ENCODE measurements around the gene SURF4. TPM values are rescaled to one million over a fixed set of nuclear protein-coding genes. Genes with fewer than 3 reads are reported as not detected.

Gene SURF4
- total RNA-seq, 1 donor from 2014 or later: 160 TPM

DNA sequence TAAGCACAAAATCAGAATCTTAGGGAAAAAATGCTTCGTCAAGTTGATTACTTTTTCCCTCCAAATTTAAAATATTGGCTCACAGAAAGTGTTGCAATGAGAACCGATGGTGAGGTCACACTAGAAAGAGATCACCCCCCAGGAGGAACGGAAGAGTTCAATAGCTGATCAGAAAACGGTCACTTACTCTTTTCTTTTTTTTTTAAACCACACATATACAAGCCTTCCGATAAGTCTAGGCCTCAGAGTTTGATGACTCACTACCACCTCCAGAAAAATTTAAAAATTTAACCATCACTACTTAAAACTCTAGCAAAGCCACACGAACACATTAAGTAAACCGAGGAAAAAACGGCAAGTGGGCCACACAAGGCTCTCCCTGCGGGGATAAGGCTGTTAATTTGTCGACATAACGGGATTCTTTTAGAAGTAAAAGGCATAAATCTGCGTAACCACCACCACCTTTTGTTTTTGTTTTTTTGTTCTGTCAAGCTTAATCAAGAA is 1.2 kb downstream of the SURF4 start:
- no peak for DNase-seq

DNA sequence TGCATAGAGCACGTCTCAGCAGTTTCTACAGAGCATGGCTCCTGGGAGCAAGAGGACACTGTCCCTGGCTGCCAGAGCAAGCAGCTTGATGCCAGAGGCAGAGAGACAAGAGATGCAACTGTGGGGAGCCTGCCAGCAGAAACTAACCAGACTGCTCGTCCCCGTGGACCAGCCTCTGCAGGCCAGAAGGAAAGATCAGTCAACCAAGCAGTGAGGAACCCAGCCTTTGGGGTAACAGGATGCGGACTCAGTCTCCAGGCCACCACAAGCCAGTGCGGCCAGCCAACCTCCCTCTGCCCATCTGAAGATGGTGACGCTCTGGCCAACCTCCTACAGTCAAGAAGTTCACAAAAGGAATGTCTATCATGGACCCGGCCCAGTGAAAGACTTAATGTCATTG is 3.7 kb downstream of the SURF4 start:
- no peak for DNase-seq

DNA sequence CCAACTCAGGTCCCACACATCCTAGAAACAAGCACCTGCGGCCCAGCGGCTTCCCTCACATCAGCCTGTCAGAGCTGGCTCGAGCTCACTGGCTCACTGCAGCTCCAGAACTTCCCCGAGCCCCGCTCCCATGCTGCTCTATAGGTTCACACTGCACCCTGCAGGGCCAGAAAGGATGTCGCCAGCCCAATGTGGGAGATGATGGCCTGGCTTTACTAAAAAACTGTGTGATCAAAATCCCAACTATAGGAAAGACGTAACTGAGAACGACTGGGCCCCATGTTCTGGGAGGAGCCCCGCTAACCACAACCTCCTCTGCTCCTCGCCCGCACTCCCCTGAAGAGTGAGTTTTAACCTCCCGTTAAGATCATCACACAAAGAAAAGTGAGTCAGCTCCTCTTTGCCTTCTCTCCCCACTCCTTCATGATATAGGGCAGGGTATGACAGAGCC is 4.6 kb downstream of the SURF4 start:
- DNase-seq: no peak

DNA sequence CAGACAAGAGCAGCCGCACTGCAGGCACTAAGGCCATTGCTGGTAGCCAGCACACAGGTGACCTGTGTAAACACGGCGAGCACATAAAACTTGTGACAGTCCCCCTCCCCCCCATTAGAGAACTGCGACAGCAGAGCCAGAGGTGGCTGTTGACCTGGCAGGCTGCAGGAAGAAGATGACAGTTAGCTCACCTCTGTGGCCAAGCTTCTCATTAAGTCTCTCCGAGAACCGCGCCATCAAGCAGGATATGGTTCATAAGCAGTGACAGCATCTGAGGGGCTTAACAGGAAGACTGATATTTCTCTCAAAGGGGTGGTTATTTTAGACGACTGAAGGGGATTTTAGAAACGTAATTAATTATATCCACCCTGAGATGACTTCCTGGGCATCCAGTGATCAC is 5.2 kb downstream of the SURF4 start:
- DNase-seq: no peak

DNA sequence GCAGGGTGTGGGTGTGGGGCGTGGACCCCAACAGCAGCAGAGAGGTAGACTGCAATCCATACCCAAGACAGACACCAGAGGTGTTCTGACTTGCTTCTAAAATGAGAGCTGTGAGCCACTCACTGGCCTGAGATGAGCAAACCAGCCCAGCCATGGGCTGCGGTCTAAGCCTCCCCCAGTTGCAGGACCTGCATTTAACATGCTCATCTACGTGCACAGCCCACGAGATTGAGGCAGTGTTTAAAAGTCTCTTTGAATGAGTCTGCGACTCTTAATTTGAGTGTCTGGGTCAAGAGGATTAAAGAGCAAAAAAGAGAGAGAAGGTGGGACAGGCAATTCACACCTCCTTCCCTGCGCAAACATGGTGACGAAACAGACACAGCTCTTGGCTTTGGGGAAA is 5.9 kb downstream of the SURF4 start:
- no peak for DNase-seq

DNA sequence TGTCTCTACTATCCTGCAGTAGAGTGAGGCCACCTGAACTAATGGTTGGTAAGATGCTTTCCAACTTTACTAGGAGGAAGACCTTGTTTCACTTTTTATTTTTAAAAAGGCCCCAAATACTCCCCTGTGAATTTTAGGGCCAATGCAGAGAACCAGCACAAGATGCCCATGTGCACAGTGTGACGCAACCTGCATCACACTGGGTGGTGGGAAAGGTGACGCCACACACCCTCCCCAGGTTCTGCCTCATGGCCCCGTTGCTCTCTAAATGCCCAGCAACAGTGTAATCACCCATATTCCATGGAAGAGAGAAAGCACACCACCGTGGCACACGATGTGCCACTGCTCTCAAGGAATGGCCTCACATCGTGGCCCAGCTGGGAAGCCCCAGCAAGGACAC is 6.4 kb downstream of the SURF4 start:
- DNase-seq: no peak

DNA sequence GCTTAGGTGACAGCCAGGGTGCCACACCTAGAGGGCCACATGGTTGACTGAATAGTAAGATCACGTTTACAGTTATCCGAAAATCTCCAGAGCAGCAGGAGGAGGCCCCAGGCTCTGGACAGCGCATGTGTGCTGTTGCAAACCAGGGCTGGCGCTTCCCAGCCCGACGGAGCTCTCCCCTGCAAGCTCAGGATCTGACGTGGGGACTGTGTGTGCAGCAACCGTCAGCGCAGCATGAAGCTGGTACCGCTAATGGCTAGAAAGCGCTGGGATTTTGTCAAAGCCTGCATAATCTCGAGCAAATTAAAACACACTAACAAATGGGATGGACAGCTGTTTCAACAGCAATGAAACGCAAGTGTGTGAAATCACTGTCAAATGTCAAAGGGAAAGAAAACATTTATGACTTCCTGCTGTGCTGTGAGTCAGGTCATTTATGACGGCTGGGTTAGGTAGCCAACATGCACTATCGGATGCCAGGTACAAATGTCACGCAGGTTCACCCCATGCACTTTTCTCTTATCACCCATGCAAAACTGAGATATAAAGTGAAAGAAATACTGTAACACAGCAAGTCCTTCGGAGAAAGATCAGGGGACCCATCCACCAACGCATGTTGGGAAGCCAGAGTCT is 7.5 kb downstream of the SURF4 start:
- no peak for DNase-seq

DNA sequence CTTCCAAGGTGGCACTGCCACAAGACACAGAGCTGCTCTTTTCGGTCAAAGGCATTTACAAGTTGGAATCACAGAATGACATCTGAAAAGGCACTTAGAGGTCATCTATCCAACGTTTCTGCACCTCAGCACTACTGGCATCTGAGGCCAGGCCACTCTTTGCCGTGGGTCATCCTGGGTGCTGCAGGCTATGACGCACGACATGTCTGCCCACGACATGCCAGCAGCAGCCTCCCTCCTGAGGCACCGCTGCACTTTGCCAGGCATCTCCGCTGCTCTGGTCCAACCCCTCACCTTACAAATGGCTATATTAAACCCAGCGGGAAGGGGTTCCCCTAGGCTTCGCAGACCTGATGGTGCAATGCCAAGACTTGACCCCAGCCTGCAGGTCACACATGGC is 8.1 kb downstream of the SURF4 start:
- DNase-seq: no peak

DNA sequence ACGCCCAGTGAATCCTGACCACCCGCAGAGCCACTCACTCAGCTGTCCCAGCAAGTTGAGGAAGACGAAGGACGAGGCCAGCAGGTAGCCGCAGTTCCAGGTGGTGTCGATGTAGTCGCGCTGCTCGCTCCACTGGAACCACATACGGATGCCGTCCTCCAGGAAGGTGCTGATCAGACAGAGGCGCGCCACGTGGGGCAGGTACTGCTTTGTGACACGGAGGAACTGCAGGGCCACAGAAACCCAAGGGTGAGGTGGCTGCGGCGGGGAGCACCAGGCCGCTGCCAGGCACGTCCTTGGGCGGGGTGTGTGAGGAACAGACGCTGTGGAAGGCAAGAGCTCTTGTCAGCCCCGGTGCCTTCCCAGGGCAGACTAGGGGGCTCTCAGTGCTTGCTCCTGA is 8.6 kb downstream of the SURF4 start:
- no peak for DNase-seq

DNA sequence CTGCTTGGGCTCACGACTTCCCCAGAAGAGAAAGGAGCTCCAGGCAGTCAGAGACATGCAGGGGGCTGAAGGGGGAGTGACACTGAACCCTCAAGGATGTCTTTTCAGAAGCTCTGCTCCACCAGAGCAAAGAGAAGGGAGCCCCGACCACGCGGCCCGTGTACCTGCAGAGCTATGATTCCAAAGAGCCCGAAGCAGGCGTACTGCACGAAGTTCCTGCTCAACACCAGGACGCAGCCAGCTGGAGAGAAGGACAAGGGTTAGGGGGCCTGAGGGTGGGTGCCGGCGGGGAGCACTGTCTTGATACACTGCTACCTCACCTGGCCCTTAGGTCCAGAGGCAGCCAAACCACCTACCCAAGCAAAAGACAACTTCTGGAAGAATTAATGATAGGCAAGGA is 9.4 kb downstream of the SURF4 start:
- DNase-seq: no peak

DNA sequence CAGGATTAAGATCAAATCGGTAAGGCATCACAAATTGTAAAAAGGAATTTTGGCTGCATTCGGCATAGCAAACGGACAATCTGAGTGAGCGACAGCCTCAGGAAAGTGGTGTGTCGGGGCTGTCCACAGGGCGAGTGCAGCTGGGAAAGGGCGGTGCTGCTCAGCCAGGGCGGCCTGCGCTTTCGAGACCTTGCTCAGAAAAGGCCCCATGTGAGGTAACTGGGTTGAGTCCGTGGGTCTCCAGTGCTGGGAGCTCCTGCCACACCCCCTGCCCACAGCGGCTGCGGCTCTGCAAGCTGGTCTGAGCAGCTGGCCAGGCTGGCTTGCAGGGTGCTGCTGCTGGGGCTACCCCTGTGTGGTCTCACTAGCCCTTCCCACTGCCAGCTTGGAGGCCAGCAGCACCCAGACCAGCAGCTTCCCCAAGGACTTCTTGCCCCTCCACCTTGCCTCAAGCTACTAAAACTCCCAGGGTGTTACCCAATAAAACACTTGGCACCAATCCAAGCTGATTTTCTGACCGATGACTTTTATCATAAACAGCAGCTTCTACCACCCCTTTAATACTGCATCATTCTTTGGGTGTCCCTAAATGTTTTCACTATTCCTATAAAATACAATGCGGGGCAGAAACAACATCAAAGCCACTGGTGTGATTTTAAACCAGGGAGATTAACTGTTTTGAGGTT is 13.4 kb downstream of the SURF4 start:
- DNase-seq: no peak

DNA sequence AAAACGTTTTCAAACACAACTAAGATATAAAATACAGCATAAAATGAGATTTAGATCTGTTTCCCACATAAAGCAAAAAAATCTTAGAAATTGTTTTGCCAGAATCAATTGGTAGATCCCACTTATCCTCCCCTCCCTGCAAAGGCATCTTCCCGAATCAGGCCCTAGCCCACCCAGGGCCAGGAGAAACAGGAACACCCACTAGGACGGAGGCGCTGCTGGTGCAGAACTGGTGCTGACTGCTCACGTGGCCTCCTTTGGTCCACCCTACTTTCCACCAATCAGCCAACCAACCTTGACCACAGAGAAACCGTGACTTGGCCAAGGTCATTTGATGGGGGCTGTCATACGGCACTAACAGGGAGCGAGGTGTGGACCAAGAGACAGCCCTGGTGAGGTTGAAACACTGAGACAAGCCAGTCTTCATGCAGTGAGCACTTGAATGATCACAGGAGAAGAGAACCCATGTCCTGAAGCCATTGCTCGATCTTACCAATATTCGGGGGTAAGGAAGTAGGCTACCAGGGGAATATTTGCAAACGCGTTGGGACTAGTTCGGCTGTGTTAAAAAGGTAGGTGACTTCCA is 14.3 kb downstream of the SURF4 start:
- DNase-seq: no peak

DNA sequence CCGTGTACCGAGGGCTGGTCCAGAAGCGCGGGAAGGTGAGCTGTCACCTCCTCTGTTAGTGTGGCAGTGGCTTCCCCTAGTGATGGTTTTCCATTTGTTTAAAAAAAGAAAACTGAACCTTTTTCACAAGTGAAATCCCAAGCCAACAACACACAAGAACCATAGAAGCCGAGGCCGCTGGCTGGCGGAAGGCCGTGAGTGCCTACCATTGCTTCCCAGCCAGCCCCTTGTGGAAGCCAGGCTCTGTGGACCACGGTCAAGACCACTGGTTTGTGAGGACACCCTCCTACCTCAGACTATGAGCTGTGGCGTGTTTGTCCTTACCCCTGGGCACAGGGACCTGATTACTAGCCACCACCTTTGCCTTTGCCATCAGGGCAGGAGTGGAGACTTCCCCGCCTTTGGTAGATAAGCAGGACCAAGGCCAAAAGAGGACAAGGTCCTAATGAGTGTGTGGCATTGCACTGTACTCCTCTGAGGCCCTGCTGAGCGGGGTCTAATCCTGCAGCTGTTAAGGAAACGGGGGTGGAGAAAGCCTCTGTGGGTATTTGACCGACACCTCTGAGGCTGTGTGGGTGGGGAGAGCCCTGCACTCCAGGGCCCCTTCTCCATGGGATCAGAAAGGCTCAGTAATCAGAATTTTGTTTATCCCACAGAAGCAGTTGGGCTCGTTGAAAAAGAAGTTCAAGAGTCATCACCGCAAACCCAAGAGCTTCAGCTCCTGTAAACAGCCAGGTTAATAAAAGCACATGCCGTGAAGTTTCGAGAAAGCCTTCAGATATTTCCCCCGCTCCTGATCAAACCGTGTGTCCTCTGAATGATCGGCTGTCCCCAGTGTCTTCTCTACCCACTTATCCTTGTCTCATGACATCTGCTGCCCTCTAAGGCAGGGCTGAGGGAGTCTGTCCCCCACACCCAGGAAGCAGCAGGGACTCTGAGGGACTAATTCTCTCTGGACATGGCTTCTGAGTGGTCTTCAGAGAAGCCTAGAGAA is 15.2 kb downstream of the SURF4 start:
- peak; percentile 53 for DNase-seq

DNA sequence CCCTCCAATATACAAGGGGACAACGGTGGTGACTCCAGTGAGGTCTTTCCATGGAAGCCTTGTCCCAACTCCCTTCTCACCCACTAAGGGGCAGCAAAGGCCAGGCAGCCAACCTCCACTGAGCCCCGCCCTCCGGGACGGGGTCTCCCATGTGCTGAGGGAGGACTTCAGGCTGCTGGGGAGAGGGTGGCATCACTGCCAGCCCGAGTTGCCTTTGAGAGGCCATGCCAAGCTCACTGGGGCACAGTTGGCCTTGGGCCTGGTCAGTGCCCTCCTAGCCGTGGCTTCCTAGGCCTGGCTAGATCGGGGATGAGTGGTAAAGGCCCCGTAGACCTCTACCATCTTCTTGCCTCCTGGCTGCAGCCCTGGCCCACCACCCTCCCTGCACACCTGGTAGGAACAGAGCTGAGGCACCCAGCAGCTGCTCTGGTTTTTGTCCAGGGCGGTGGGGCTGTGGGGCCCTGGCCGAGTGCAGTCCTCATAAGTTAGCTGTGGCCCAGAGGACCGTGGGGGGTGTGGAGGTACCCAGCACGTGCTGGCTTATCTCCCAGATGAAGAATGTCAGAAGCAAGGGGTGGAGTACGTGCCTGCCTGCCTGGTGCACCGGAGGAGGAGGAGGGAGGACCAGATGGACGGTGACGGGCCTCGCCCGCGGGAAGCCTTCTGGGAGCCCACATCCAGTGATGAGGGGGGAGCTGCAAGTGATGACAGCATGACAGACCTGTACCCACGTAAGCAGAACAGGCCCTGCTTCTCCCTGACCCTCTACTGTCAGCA is 16.3 kb downstream of the SURF4 start:
- DNase-seq: peak; percentile 47

DNA sequence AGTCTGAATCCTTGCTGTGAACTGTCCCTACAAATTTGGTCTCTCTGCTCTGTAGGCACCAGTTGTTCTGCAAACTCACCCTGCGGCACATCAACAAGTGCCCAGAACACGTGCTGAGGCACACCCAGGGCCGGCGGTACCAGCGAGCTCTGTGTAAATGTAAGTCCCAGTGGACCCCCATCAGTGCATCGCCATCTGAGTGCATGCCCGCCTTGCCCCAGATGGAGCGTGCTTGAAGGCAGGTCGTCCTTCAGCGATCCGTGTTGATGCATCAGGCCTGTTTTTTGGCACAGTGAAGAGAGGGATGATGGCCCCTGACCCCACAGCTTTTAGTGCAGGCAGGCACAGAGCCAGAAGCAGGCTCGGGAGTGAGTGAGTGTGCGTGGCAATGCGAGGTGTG is 18.2 kb downstream of the SURF4 start:
- DNase-seq: no peak

DNA sequence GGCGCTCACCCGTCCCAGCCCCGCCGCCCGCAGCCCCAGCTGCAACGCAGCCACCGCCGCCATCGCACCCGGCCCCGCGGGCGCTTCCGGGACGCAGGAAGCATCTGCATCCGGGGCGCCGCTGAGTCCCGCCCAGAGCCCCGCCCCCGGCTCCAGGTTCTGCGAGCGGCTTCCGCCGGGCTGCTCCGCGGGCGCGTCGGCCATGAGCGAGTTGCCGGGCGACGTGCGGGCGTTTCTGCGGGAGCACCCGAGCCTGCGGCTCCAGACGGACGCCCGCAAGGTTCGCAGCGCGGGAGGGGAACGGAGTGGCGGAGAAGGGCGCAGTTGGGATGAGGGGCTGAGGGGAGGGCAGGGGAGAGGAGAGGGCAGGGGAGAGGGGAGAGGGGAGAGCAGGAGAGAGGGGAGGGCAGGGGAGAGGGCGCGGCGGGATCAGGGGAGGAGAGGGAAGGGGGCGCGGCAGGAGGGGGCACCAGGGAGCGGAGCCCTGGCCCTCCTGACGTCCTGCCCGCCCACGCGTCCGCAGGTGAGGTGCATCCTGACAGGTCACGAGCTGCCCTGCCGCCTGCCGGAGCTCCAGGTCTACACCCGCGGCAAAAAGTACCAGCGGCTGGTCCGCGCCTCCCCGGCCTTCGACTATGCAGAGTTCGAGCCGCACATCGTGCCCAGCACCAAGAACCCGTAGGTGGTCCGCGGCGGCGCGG is 19.3 kb downstream of the SURF4 start, which contains the start of the genes SURF1 and SURF2:
Gene SURF1, minus strand, starts transcription at position 97 of the 701 bp plus-strand sequence. Its CDS starts 34 bp downstream, at position 63.
Gene SURF2, plus strand, starts transcription at position 160 of the 701 bp plus-strand sequence. Its CDS starts 43 bp downstream, at position 203.
- DNase-seq: peak; percentile 92

DNA sequence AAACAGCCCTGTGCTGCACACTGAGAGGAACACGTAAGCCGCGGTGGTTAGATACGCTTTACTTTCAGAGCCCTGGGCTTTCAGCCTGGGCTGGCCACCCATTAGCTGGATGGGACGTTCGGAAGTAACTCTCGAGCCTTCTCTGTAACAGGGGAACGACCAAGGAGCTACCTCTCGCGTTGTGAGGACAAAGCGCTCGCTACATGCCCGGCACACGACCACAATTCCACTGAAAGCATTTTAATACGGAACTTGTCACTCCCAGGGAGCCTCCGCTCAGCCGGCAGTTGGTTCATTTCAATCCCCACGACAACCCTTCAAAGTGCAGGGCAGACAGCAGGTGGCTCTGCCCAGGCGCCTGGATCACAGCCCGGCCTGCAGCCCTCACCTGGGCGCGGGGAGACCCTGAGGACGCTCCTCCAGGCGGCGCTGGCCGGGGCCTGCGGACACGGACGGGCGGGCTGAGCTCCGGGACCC is 19.9 kb downstream of the SURF4 start:
- no peak for DNase-seq

DNA sequence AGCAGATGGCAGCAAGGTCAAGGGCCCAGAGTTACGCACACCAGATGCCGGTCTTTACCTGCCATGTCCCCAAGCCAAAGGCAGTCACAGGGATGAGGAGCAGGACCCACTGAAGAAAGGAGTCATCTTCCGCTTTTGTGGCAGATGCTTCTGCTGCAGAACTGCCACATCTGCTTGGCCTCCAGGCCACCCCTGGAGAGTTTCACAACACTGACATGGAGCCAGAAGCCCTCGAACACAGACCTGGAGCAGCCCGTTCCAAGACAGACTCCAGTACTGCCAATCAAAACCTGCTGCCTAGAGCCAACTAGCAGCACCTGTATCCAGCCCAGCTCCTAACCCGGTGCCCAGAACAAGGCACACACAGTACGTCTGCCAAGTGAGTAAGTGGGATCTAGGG is 21.1 kb downstream of the SURF4 start:
- DNase-seq: no peak

DNA sequence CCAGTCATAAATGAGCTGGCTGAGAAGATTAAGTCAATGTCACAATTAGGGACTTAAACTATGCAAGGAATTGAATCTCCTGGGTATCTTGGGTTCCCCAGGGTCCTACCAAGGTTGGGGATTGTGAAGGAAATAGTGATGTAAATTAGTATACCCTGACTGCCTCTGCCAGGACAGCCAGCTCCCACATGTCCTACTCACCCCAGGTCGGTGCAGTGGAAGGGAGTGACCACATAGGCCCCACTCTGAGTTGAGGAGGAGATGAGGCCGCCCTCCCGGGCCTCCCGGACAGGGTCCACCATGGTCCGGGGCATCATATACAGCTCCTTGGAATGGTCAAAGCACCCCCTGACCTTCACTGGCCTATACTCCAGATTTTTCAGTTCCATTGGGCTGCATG is 22.3 kb downstream of the SURF4 start:
- DNase-seq: no peak

DNA sequence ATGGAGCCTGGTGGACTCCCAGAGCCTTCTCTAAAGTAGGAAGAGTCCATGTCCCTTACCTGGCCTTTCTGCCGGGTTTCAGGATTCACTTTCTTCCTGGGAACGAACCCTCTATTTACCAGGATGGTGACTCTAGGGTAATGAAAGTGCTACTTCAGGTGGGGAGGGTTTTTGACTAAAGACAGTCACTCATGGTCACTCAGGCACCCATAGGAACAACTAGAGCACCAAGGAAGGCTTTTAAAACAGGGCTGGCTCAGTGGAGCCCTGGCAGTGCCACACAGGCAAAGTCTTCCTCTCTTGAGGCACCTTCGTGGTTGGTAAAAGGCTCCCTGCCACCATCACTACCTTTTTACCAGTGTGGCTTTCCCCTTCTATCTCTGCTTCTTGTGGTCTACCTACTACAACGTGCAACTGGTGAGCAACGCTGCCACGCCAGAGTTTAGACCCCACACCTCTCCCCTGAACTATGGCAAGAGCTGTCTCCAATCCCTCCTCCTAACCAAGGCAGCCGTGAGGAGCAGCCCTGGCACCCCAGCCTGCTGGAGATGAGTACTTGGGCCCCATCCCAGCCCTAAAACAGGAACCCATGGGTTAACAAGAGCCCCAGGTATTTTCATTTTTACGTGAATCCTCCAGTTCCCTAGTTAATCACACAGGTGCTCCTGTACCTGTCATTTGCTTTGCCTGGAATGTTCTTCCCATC is 23.1 kb downstream of the SURF4 start:
- no peak for DNase-seq
